DND-41 (cell line): ENCODE measurements around the gene TMBIM1.

ENCODE experiments used
- ATAC-seq: fragments of 200-7000 bp; cut with Tn5 transposase; 3 replicates; pipeline ENCODE4 v1.9.1; 2021; ENCODE audit warnings: low read depth; ENCODE audit not compliant: insufficient read depth
- DNase-seq: peaks from one replicate; pipeline ENCODE4 v3.0.0-alpha.2; 2020
- H2AFZ ChIP-seq: 2 replicates; pipeline ENCODE4 v1.6.0; 2012; ENCODE audit warnings: low read depth, low read length
- H3K27ac ChIP-seq: 2 replicates; pipeline ENCODE4 v1.5.1; 2012; ENCODE audit warnings: low read length, inconsistent platforms
- H3K27me3 ChIP-seq: fragments of 200-600 bp; sonication (generic); 2 replicates; pipeline ENCODE4 v1.6.0; 2012; ENCODE audit warnings: low read length, mild to moderate bottlenecking, inconsistent platforms; ENCODE audit not compliant: insufficient read depth, poor library complexity
- H3K36me3 ChIP-seq: 2 replicates; pipeline ENCODE4 v1.5.1; 2012; ENCODE audit warnings: low read length, inconsistent platforms; ENCODE audit not compliant: insufficient read depth
- H3K4me1 ChIP-seq: 2 replicates; pipeline ENCODE4 v1.5.1; 2012; ENCODE audit warnings: mild to moderate bottlenecking, low read length; ENCODE audit not compliant: insufficient read depth
- H3K4me2 ChIP-seq: 2 replicates; pipeline ENCODE4 v1.6.0; 2012; ENCODE audit warnings: mild to moderate bottlenecking, moderate library complexity, low read length, inconsistent platforms; ENCODE audit not compliant: insufficient read depth
- H3K4me3 ChIP-seq, 2 experiments: fragments of 200-600 bp in 1 of 2; shearing (Covaris generic) in 1 of 2; 2 replicates each; pipeline ENCODE4 v1.5.1; 2012 to 2016; ENCODE audit warnings: inconsistent platforms in 2 of 2, low read length in 2 of 2, mild to moderate bottlenecking in 2 of 2, low read depth in 1 of 2, moderate library complexity in 1 of 2
- H3K79me2 ChIP-seq: 2 replicates; pipeline ENCODE4 v1.6.0; 2012; ENCODE audit warnings: low read length, inconsistent platforms; ENCODE audit not compliant: insufficient read depth
- H3K9ac ChIP-seq: 2 replicates; pipeline ENCODE4 v1.6.0; 2012; ENCODE audit warnings: low read depth, mild to moderate bottlenecking, inconsistent platforms, low read length, moderate library complexity
- H3K9me3 ChIP-seq: 2 replicates; pipeline ENCODE4 v1.5.1; 2012; ENCODE audit warnings: low read length, moderate library complexity, mild to moderate bottlenecking, inconsistent platforms; ENCODE audit not compliant: insufficient read depth, severe bottlenecking
- H4K20me1 ChIP-seq: 2 replicates; pipeline ENCODE4 v1.6.0; 2012; ENCODE audit warnings: low read length; ENCODE audit not compliant: insufficient read depth
- CTCF ChIP-seq: IDR thresholded peaks from 2 replicates; pipeline ENCODE4 v1.5.1; 2012; ENCODE audit warnings: borderline replicate concordance, low read length, moderate library complexity, mild to moderate bottlenecking; ENCODE audit not compliant: poor library complexity, severe bottlenecking; ENCODE audit errors: extremely low read depth
- EZH2 ChIP-seq: IDR thresholded peaks from 3 replicates; pipeline ENCODE4 v1.6.1; 2012; ENCODE audit warnings: borderline replicate concordance, low read depth, mild to moderate bottlenecking, moderate library complexity, low read length, inconsistent platforms; ENCODE audit not compliant: severe bottlenecking

Gene TMBIM1

GRCh38 chr2:218323526-218324472 is 31.5 kb upstream of the TMBIM1 start:
- Histone ChIP-seq H3K9ac (peak overlapping the region; percentile 47), H3K36me3 (no peaks in the 10 kb centered on the region), H3K4me2 (peak overlapping the region; percentile 71), H3K4me1 (peaks cover 15% of the 10 kb centered on the region), H4K20me1 (no peaks in the 10 kb centered on the region), H3K27me3 (peaks cover 9% of the 10 kb centered on the region), H2AFZ (peak overlapping the region; percentile 24; the same call in 1 of the 2 replicates), H3K27ac (no peak overlapping the region), H3K9me3 (no peaks in the 10 kb centered on the region), H3K79me2 (no peaks in the 10 kb centered on the region), H3K4me3 (peak overlapping the region in 1 of 2 experiments; percentile 56; a peak in 3 of 4 replicates)
- TF ChIP-seq EZH2: no peak
- no peak for TF ChIP-seq CTCF
- ATAC-seq: no peak
- DNase-seq: no peak

GRCh38 chr2:218322768-218323525 is 30.6 kb upstream of the TMBIM1 start:
- H3K27me3 ChIP-seq: peaks cover 9% of the 10 kb centered on the region
- no peak overlapping the region for H3K27ac ChIP-seq
- peak; percentile 87 for ATAC-seq
- no peaks in the 10 kb centered on the region for H3K79me2 ChIP-seq
- H3K9ac ChIP-seq: peak overlapping the region; percentile 47
- no peaks in the 10 kb centered on the region for H3K36me3 ChIP-seq
- H3K4me1 ChIP-seq: peaks cover 15% of the 10 kb centered on the region
- no peak for TF ChIP-seq CTCF
- no peak for TF ChIP-seq EZH2
- H2AFZ ChIP-seq: peak overlapping the region; percentile 61
- H3K4me3 ChIP-seq: peak overlapping the region; percentile 13 to 56; a peak in 3 of 4 replicates
- no peaks in the 10 kb centered on the region for H3K9me3 ChIP-seq
- H3K4me2 ChIP-seq: peak overlapping the region; percentile 71
- DNase-seq: peak; percentile 69
- H4K20me1 ChIP-seq: no peaks in the 10 kb centered on the region

- TF ChIP-seq EZH2: no peak
- no peak for TF ChIP-seq CTCF
- Histone ChIP-seq H3K27ac (no peak overlapping the region), H3K4me2 (no peak overlapping the region), H3K9ac (no peak overlapping the region), H3K4me1 (peaks cover 33% of the 10 kb centered on the region), H3K9me3 (no peaks in the 10 kb centered on the region), H3K4me3 (no peak overlapping the region), H3K36me3 (no peaks in the 10 kb centered on the region), H4K20me1 (no peaks in the 10 kb centered on the region), H3K79me2 (no peaks in the 10 kb centered on the region), H2AFZ (0 out of 2 replicates have a peak overlapping the region, but pooled peaks have one; percentile 19), H3K27me3 (peaks cover 9% of the 10 kb centered on the region)
- ATAC-seq: no peak
- DNase-seq: no peak
Observed at GRCh38 chr2:218320704-218321336, 28.5 kb upstream of the TMBIM1 start.
